Adrenal gland (tissue), 12 donors: Measurements from ENCODE around the gene EPO. TPM values are rescaled to one million over a fixed set of nuclear protein-coding genes. Genes with fewer than 3 reads are reported as not detected.

Source experiments
- DNase-seq, 7 donors: peaks; one replicate each; pipeline ENCODE4 v3.0.0-alpha.2; 2019 to 2020
- H3K27ac ChIP-seq, 5 donors: fragments of 200-600 bp; sonication (generic) in 4 of 5; 1 replicate in 3 of 5; 2 replicates in 2 of 5; pipeline versions ENCODE4 v1.5.1 to v1.8.0; 2016 to 2020; ENCODE audit warnings: mild to moderate bottlenecking in 1 of 5
- H3K27me3 ChIP-seq: fragments of 200-600 bp; 2 replicates; pipeline ENCODE4 v1.8.0; 2021
- H3K36me3 ChIP-seq, 2 donors: fragments of 200-600 bp; replicated peaks in 1 of 2; 1 replicate in 1 of 2; 2 replicates in 1 of 2; pipeline versions ENCODE4 v1.5.1 to v1.8.0; 2018 to 2022
- H3K4me1 ChIP-seq, 2 donors: fragments of 200-600 bp; replicated peaks in 1 of 2; 1 replicate in 1 of 2; 2 replicates in 1 of 2; pipeline versions ENCODE4 v1.5.1 to v1.8.0; 2018 to 2021
- H3K4me3 ChIP-seq, 4 donors: fragments of 200-600 bp; sonication (generic) in 3 of 4; one replicate each; pipeline ENCODE4 v1.5.1; 2016 to 2018
- H3K9me3 ChIP-seq, 3 donors: fragments of 200-600 bp; sonication (generic) in 1 of 3; replicated peaks in 1 of 3; 1 replicate in 2 of 3; 2 replicates in 1 of 3; pipeline versions ENCODE4 v1.5.1 to v1.8.0; 2016 to 2021
- POLR2A ChIP-seq, 2 donors: fragments of 450-650 bp; IDR thresholded peaks; one replicate each; pipeline ENCODE4 v1.6.1; 2017; ENCODE audit warnings: antibody characterized with exemption in 2 of 2, mild to moderate bottlenecking in 2 of 2, moderate library complexity in 1 of 2
- WGBS, 4 donors: extraction: QIAGEN DNeasy Blood & Tissue Kit in 2 of 4; methylation state at CpG; one replicate each; pipeline versions ENCODE4 v1.1.5 to v1.1.7; 2013 to 2017; 5-methylcytosine and 5-hydroxymethylcytosine counted together
- intact Hi-C, 2 donors: fragments of 100-400 bp; cut with DNase I; formaldehyde crosslinking; loops; one replicate each; pipeline versions ENCODE4 v1.14.1 to v1.15.0; 2022 to 2023
- polyA plus RNA-seq, 3 donors: library from polyadenylated mRNA; stranded (reverse); fragments of 200-250 nt in 2 of 3; fragments of 350-450 nt in 1 of 3; fragmentation: Illumina TruSeq in 1 of 3; extraction: RNeasy Lipid Tissue Mini Kit (QIAGEN cat#74804) in 1 of 3; gene quantifications; one replicate each; pipeline ENCODE4 v1.2.3, GENCODE V29; 2013 to 2014
- total RNA-seq, 9 donors: library from RNA; depleted of rRNA in 4 of 9; stranded (reverse); fragments of >200 nt in 4 of 9; fragments of 120-200 nt in 1 of 9; fragmentation: NEBNext Ultra II Directional in 1 of 9; extraction: Animal tissue kit (Norgen Biotek cat#: 25700) in 1 of 9; gene quantifications; one replicate each; pipeline versions ENCODE4 v1.1.0 to v1.2.4, GENCODE V29; 2013 to 2023
- TF ChIP-seq, protein P1 (sequence below), 6 experiments: fragments of 450-650 bp in 4 of 6; fragments of 200-600 bp in 2 of 6; sonication (generic) in 1 of 6; IDR thresholded peaks; 1 replicate in 5 of 6; 2 replicates in 1 of 6; pipeline versions ENCODE4 v1.5.1 to v1.8.0; 2016 to 2021; ENCODE audit warnings: antibody characterized with exemption in 6 of 6, mild to moderate bottlenecking in 2 of 6, moderate library complexity in 1 of 6
- donor health status: healthy with polysubstance abuse.
- donor health status: Bipolar disorder and iron deficiency.
- donor health status: DM: yes; HTN: yes; CAD: no.
- donor health status: DM: no; HTN: no; CAD: no.
- donor health status: DM: no; HTN: no; CAD: no.
- donor health status: DM: yes; HTN: yes; CAD: no.

EPO gene
- total and polyA plus RNA-seq, 12 donors: 0.10 to 0.17 TPM; not detected in 10

DNA sequence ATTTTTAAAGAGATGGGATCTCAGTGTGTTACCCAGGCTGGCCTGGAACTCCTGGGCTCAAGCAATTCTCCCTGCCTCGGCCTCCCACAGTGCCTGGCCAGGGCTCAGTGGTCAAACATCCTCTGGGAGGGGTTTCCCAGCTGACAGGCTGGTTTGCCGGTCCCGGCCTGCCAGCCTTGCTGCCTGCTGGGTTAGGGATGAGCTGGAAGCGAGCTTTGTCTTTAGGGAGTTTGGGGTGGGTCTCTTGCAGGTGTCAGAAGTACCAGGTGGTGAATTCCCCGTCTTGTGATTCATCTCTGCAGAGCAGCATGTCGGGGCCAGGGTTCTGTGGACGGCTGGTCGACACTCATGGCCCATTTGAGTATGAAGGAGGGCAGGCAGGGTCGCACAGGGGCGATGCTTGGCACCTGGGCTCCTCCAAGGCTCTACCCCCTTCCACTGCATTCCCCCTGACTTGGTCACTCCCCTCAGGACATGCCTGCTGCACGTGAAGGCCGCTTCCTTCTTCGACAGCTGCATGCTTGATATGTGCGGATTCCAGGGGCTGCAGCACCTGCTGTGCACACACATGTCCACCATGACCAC is 43.4 kb downstream of the EPO start:
- no peaks in the 10 kb centered on the region for H3K4me1 ChIP-seq
- 66 to 86% (median 73%) methylated on average over 4 to 14 of the region's 14 CpGs for WGBS, 4 donors
- no peak overlapping the region for H3K27ac ChIP-seq
- no peaks in the 10 kb centered on the region for H3K9me3 ChIP-seq
- no peak overlapping the region for H3K4me3 ChIP-seq
- no peaks in the 10 kb centered on the region for H3K27me3 ChIP-seq
- no peak for DNase-seq
- H3K36me3 ChIP-seq: no peaks in the 10 kb centered on the region
- no peak for TF ChIP-seq POLR2A (IDR thresholded peaks at IDR 0.05)
- TF ChIP-seq, protein P1, sequence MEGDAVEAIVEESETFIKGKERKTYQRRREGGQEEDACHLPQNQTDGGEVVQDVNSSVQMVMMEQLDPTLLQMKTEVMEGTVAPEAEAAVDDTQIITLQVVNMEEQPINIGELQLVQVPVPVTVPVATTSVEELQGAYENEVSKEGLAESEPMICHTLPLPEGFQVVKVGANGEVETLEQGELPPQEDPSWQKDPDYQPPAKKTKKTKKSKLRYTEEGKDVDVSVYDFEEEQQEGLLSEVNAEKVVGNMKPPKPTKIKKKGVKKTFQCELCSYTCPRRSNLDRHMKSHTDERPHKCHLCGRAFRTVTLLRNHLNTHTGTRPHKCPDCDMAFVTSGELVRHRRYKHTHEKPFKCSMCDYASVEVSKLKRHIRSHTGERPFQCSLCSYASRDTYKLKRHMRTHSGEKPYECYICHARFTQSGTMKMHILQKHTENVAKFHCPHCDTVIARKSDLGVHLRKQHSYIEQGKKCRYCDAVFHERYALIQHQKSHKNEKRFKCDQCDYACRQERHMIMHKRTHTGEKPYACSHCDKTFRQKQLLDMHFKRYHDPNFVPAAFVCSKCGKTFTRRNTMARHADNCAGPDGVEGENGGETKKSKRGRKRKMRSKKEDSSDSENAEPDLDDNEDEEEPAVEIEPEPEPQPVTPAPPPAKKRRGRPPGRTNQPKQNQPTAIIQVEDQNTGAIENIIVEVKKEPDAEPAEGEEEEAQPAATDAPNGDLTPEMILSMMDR (IDR thresholded peaks at IDR 0.05): no peak
- intact Hi-C loops: no loop called here

DNA sequence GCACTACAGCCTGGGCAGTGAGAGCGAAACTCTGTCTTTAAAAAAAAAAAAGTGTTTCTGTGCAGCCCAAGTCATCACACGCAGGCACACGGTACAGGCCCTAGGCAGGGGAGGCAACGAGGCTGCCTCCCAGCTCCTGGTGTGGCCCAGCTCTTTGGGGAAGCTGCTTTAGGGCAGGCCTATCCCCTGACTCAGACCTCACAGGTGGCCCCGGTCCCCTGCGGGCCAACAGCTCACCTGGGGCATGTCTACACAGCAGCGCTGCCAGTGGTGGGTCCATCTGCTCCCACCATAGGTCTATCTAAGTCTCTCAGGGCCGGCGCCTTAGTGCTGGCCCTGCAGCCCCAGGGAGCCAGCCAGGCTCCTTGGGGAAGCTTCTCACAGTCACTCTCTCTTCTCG is 44.6 kb downstream of the EPO start:
- H3K27me3 ChIP-seq: no peaks in the 10 kb centered on the region
- no peaks in the 10 kb centered on the region for H3K36me3 ChIP-seq
- TF ChIP-seq POLR2A (IDR thresholded peaks at IDR 0.05): no peak
- TF ChIP-seq, protein P1 (IDR thresholded peaks at IDR 0.05): no peak
- no peaks in the 10 kb centered on the region for H3K9me3 ChIP-seq
- H3K27ac ChIP-seq: no peak overlapping the region
- no peak overlapping the region for H3K4me3 ChIP-seq
- intact Hi-C loops: no loop called here
- WGBS, 4 donors: 69 to 83% (median 79%) methylated on average over 4 to 10 of the region's 10 CpGs
- no peak for DNase-seq
- no peaks in the 10 kb centered on the region for H3K4me1 ChIP-seq

DNA sequence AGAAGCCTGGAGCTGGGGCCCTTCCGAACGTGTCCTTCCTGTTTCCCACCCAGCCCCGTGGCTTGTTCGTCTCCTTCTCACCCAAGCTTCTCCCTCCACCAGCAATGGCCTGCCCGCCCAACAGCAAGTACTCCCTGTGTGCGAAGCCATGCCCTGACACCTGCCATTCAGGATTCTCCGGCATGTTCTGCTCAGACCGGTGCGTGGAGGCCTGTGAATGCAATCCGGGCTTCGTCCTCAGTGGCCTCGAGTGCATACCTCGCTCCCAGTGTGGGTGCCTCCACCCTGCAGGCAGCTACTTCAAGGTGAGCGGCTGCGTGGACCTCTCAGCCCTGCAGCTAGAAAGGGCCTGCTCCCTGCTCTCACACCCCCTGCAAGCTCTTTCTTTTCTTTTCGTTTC is 45.0 kb downstream of the EPO start:
- H3K27ac ChIP-seq: no peak overlapping the region
- intact Hi-C loops: no loop called here
- TF ChIP-seq POLR2A (IDR thresholded peaks at IDR 0.05): no peak
- TF ChIP-seq, protein P1 (IDR thresholded peaks at IDR 0.05): no peak
- no peaks in the 10 kb centered on the region for H3K4me1 ChIP-seq
- H3K27me3 ChIP-seq: no peaks in the 10 kb centered on the region
- WGBS, 4 donors: 71 to 82% (median 80%) methylated on average over 16 of the region's 16 CpGs
- no peak for DNase-seq
- no peaks in the 10 kb centered on the region for H3K9me3 ChIP-seq
- no peak overlapping the region for H3K4me3 ChIP-seq
- no peaks in the 10 kb centered on the region for H3K36me3 ChIP-seq

DNA sequence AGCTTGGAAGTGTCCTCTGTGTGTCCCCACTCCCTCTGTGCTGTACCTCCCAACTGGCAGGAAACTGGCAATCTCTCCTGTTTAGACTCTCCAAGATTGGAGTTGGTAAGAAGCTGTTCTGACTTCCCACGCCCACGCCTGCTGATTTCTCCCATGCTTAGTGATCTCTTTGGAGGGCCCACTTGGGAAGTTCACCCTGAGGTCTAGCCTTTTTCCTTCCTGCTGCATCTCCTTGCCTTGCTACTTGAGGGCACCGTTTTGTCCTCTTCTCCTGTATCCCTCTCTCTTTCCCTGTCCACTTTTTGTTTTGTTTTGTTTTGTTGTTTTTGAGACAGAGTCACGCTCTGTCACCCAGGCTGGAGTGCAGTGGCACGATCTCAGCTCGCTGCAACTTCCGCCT is 48.5 kb downstream of the EPO start:
- TF ChIP-seq, protein P1 (IDR thresholded peaks at IDR 0.05): no peak
- TF ChIP-seq POLR2A (IDR thresholded peaks at IDR 0.05): no peak
- no peaks in the 10 kb centered on the region for H3K4me1 ChIP-seq
- intact Hi-C loops: no loop called here
- no peaks in the 10 kb centered on the region for H3K36me3 ChIP-seq
- no peak overlapping the region for H3K4me3 ChIP-seq
- no peaks in the 10 kb centered on the region for H3K27me3 ChIP-seq
- WGBS, 4 donors: 81 to 89% (median 87%) methylated on average over 7 of the region's 7 CpGs
- H3K27ac ChIP-seq: no peak overlapping the region
- DNase-seq: no peak
- H3K9me3 ChIP-seq: no peaks in the 10 kb centered on the region

Other genes starting within 250 kb of the EPO start
- 10 to 100 TPM; 22.1 to 96.1 (median 58.6) TPM for gene TSC22D4, start 241.3 kb upstream of the EPO start, total RNA-seq
- 10 to 100 TPM; 11.2 to 80.5 (median 73.6) TPM for gene TSC22D4, start 241.3 kb upstream of the EPO start, polyA plus RNA-seq
- gene NYAP1, start 236.5 kb upstream of the EPO start, total RNA-seq: 1 to 10 TPM in 8 of 9 donors, not detected in 1; 1.4 to 3.6 (median 3.3) TPM
- 10 to 100 TPM in 1 of 3 donors, 1 to 10 TPM in 1, under 1 TPM in 1; 0.79 to 26.1 (median 2.8) TPM for gene NYAP1, start 236.5 kb upstream of the EPO start, polyA plus RNA-seq
- 100 to 1,000 TPM in 6 of 9 donors, 10 to 100 TPM in 3; 17.1 to 175 (median 142) TPM for gene AGFG2, start 181.3 kb upstream of the EPO start, total RNA-seq
- gene AGFG2, start 181.3 kb upstream of the EPO start, polyA plus RNA-seq: 10 to 100 TPM; 14.0 to 61.5 (median 30.9) TPM
- 1 to 10 TPM in 3 of 9 donors, under 1 TPM in 3, not detected in 3; 0.67 to 5.1 (median 1.2) TPM for gene SAP25, start 146.6 kb upstream of the EPO start, total RNA-seq
- 10 to 100 TPM in 1 of 3 donors, 1 to 10 TPM in 1, not detected in 1; 3.6 to 11.3 TPM for gene SAP25, start 146.6 kb upstream of the EPO start, polyA plus RNA-seq
- 100 to 1,000 TPM in 1 of 9 donors, 10 to 100 TPM in 8; 10.4 to 128 (median 59.4) TPM for gene LRCH4, start 134.3 kb upstream of the EPO start, total RNA-seq
- gene LRCH4, start 134.3 kb upstream of the EPO start, polyA plus RNA-seq: 100 to 1,000 TPM in 2 of 3 donors, 10 to 100 TPM in 1; 15.0 to 235 (median 109) TPM
- gene FBXO24, start 134.1 kb upstream of the EPO start, total RNA-seq: 1 to 10 TPM in 3 of 9 donors, under 1 TPM in 4, not detected in 2; 0.24 to 1.4 (median 0.69) TPM
- 1 to 10 TPM in 2 of 3 donors, under 1 TPM in 1; 0.16 to 2.8 (median 1.5) TPM for gene FBXO24, start 134.1 kb upstream of the EPO start, polyA plus RNA-seq
- gene PCOLCE, start 118.1 kb upstream of the EPO start, total RNA-seq: 100 to 1,000 TPM in 2 of 9 donors, 10 to 100 TPM in 7; 15.7 to 369 (median 68.1) TPM
- 100 to 1,000 TPM in 2 of 3 donors, 10 to 100 TPM in 1; 21.5 to 222 (median 184) TPM for gene PCOLCE, start 118.1 kb upstream of the EPO start, polyA plus RNA-seq
- 10 to 100 TPM; 14.0 to 54.5 (median 35.8) TPM for gene MOSPD3, start 107.9 kb upstream of the EPO start, total RNA-seq
- 10 to 100 TPM; 27.3 to 51.9 (median 29.6) TPM for gene MOSPD3, start 107.9 kb upstream of the EPO start, polyA plus RNA-seq
- 1 to 10 TPM in 5 of 9 donors, under 1 TPM in 4; 0.24 to 6.7 (median 1.4) TPM for gene TFR2, start 78.9 kb upstream of the EPO start, total RNA-seq
- 1 to 10 TPM in 2 of 3 donors, under 1 TPM in 1; 0.88 to 2.1 (median 1.1) TPM for gene TFR2, start 78.9 kb upstream of the EPO start, polyA plus RNA-seq
- 1 to 10 TPM in 4 of 9 donors, not detected in 5; 1.7 to 3.8 (median 2.1) TPM for gene ACTL6B, start 64.0 kb upstream of the EPO start, total RNA-seq
- 1 to 10 TPM in 2 of 3 donors, under 1 TPM in 1; 0.64 to 5.1 (median 2.5) TPM for gene ACTL6B, start 64.0 kb upstream of the EPO start, polyA plus RNA-seq
- 100 to 1,000 TPM in 8 of 9 donors, 10 to 100 TPM in 1; 54.1 to 365 (median 279) TPM for gene GNB2, start 46.7 kb upstream of the EPO start, total RNA-seq
- 100 to 1,000 TPM; 105 to 139 (median 105) TPM for gene GNB2, start 46.7 kb upstream of the EPO start, polyA plus RNA-seq
- 10 to 100 TPM; 15.9 to 62.2 (median 23.9) TPM for gene GIGYF1, start 26.2 kb upstream of the EPO start, total RNA-seq
- gene GIGYF1, start 26.2 kb upstream of the EPO start, polyA plus RNA-seq: 100 to 1,000 TPM in 1 of 3 donors, 10 to 100 TPM in 1, 1 to 10 TPM in 1; 5.4 to 167 (median 49.8) TPM
- 10 to 100 TPM in 8 of 9 donors, 1 to 10 TPM in 1; 8.7 to 60.9 (median 35.1) TPM for gene POP7, start 14.3 kb upstream of the EPO start, total RNA-seq
- 10 to 100 TPM; 24.8 to 48.5 (median 27.1) TPM for gene POP7, start 14.3 kb upstream of the EPO start, polyA plus RNA-seq
- not detected for gene ZAN, start 13.1 kb downstream of the EPO start, total RNA-seq
- not detected for gene ZAN, start 13.1 kb downstream of the EPO start, polyA plus RNA-seq
- gene EPHB4, start 107.1 kb downstream of the EPO start, total RNA-seq: 100 to 1,000 TPM in 6 of 9 donors, 10 to 100 TPM in 3; 67.5 to 188 (median 111) TPM
- gene EPHB4, start 107.1 kb downstream of the EPO start, polyA plus RNA-seq: 10 to 100 TPM; 31.5 to 67.3 (median 37.2) TPM
- gene SLC12A9, start 132.2 kb downstream of the EPO start, total RNA-seq: 10 to 100 TPM in 7 of 9 donors, 1 to 10 TPM in 2; 8.0 to 35.1 (median 19.7) TPM
- 10 to 100 TPM in 2 of 3 donors, 1 to 10 TPM in 1; 6.1 to 60.3 (median 34.6) TPM for gene SLC12A9, start 132.2 kb downstream of the EPO start, polyA plus RNA-seq
- gene TRIP6, start 146.9 kb downstream of the EPO start, total RNA-seq: 100 to 1,000 TPM in 2 of 9 donors, 10 to 100 TPM in 6, 1 to 10 TPM in 1; 6.1 to 105 (median 70.7) TPM
- gene TRIP6, start 146.9 kb downstream of the EPO start, polyA plus RNA-seq: 10 to 100 TPM in 2 of 3 donors, 1 to 10 TPM in 1; 8.9 to 88.6 (median 67.6) TPM
- gene SRRT, start 154.6 kb downstream of the EPO start, total RNA-seq: 100 to 1,000 TPM in 4 of 9 donors, 10 to 100 TPM in 5; 44.0 to 156 (median 70.7) TPM
- gene SRRT, start 154.6 kb downstream of the EPO start, polyA plus RNA-seq: 100 to 1,000 TPM in 2 of 3 donors, 10 to 100 TPM in 1; 83.7 to 289 (median 226) TPM
- 10 to 100 TPM in 1 of 9 donors, 1 to 10 TPM in 8; 2.8 to 12.7 (median 5.2) TPM for gene UFSP1, start 169.2 kb downstream of the EPO start, total RNA-seq
- 1 to 10 TPM; 2.5 to 6.8 (median 6.5) TPM for gene UFSP1, start 169.2 kb downstream of the EPO start, polyA plus RNA-seq
- 10 to 100 TPM in 1 of 9 donors, 1 to 10 TPM in 4, under 1 TPM in 4; 0.26 to 10.2 (median 1.2) TPM for gene ACHE, start 175.4 kb downstream of the EPO start, total RNA-seq
- gene ACHE, start 175.4 kb downstream of the EPO start, polyA plus RNA-seq: 1 to 10 TPM; 1.2 to 3.3 (median 3.0) TPM
- gene MUC3A, start 229.1 kb downstream of the EPO start, total RNA-seq: under 1 TPM in 3 of 9 donors, not detected in 6; 0.04 to 0.91 (median 0.38) TPM
- gene MUC3A, start 229.1 kb downstream of the EPO start, polyA plus RNA-seq: under 1 TPM; 0.05 to 0.17 (median 0.16) TPM
- 1 to 10 TPM in 1 of 9 donors, under 1 TPM in 4, not detected in 4; 0.07 to 1.2 (median 0.55) TPM for gene MUC12, start 249.1 kb downstream of the EPO start, total RNA-seq
- gene MUC12, start 249.1 kb downstream of the EPO start, polyA plus RNA-seq: 1 to 10 TPM in 2 of 3 donors, under 1 TPM in 1; 0.44 to 3.3 (median 3.0) TPM